Keratinocyte (primary cell): ENCODE results near the gene BRINP1. TPM values are rescaled to one million over a fixed set of nuclear protein-coding genes. Genes with fewer than 3 reads are reported as not detected.

Source experiments
- DNase-seq: peaks from one replicate; pipeline ENCODE4 v3.0.0-alpha.2; 2011; ENCODE audit warnings: low read depth, missing footprints, low spot score
- FAIRE-seq: peaks from 2 replicates; lab custom pipeline; 2011; peaks lifted over from hg19 to GRCh38; lab: Jason Lieb, UNC
- H2AFZ ChIP-seq: 2 replicates; pipeline ENCODE4 v1.6.0; 2012; ENCODE audit warnings: low read length, control low read depth, inconsistent platforms; ENCODE audit not compliant: control insufficient read depth
- H3K27ac ChIP-seq: 2 replicates; pipeline ENCODE4 v1.5.1; 2011; ENCODE audit warnings: low read length; ENCODE audit not compliant: control insufficient read depth, insufficient read depth
- H3K27me3 ChIP-seq: 3 replicates; pipeline ENCODE4 v1.6.0; 2011; ENCODE audit warnings: low read length; ENCODE audit not compliant: control insufficient read depth, insufficient read depth; ENCODE audit errors: extremely low read depth
- H3K36me3 ChIP-seq, 2 experiments: 2 replicates in 1 of 2; 3 replicates in 1 of 2; pipeline ENCODE4 v1.5.1; 2011; ENCODE audit warnings: low read length in 2 of 2, mild to moderate bottlenecking in 1 of 2; ENCODE audit not compliant: control insufficient read depth in 2 of 2, insufficient read depth in 2 of 2; ENCODE audit errors: extremely low read depth in 1 of 2
- H3K4me1 ChIP-seq: 3 replicates; pipeline ENCODE4 v1.5.1; 2011; ENCODE audit warnings: low read length; ENCODE audit not compliant: control insufficient read depth, insufficient read depth; ENCODE audit errors: extremely low read depth
- H3K4me2 ChIP-seq: 3 replicates; pipeline ENCODE4 v1.6.0; 2011; ENCODE audit warnings: low read depth, low read length; ENCODE audit not compliant: control insufficient read depth, insufficient read depth; ENCODE audit errors: extremely low read depth
- H3K4me3 ChIP-seq, 3 experiments: fragments of 200-600 bp in 1 of 3; sonication (generic) in 1 of 3; 2 replicates in 2 of 3; 3 replicates in 1 of 3; pipeline ENCODE4 v1.5.1; 2011 to 2016; ENCODE audit warnings: low read length in 3 of 3, mild to moderate bottlenecking in 3 of 3, control low read depth in 2 of 3, inconsistent platforms in 1 of 3, low read depth in 1 of 3, mixed read lengths in 1 of 3, mixed run types in 1 of 3, moderate library complexity in 1 of 3; ENCODE audit not compliant: control insufficient read depth in 2 of 3, insufficient read depth in 2 of 3; ENCODE audit errors: extremely low read depth in 1 of 3
- H3K79me2 ChIP-seq: 2 replicates; pipeline ENCODE4 v1.6.0; 2012; ENCODE audit warnings: low read length; ENCODE audit not compliant: control insufficient read depth, insufficient read depth
- H3K9ac ChIP-seq: 3 replicates; pipeline ENCODE4 v1.6.0; 2011; ENCODE audit warnings: low read length; ENCODE audit not compliant: control insufficient read depth, insufficient read depth; ENCODE audit errors: extremely low read depth
- H3K9me1 ChIP-seq: 3 replicates; pipeline ENCODE4 v1.6.0; 2011; ENCODE audit warnings: low read length; ENCODE audit not compliant: control insufficient read depth, insufficient read depth; ENCODE audit errors: extremely low read depth
- H3K9me3 ChIP-seq: 2 replicates; pipeline ENCODE4 v1.5.1; 2012; ENCODE audit warnings: low read depth, low read length; ENCODE audit not compliant: control insufficient read depth
- H4K20me1 ChIP-seq: 3 replicates; pipeline ENCODE4 v1.6.0; 2011; ENCODE audit warnings: low read length; ENCODE audit not compliant: control insufficient read depth, insufficient read depth; ENCODE audit errors: extremely low read depth
- CTCF ChIP-seq, 3 experiments: IDR thresholded peaks in 1 of 3; conservative IDR thresholded peaks in 1 of 3; optimal IDR thresholded peaks in 1 of 3; 2 replicates in 2 of 3; 3 replicates in 1 of 3; pipeline versions ENCODE3 to v1.5.1; 2011; ENCODE audit warnings: low read length in 3 of 3, mild to moderate bottlenecking in 3 of 3, moderate library complexity in 2 of 3, control low read depth in 1 of 3, inconsistent platforms in 1 of 3; ENCODE audit not compliant: insufficient read depth in 2 of 3; ENCODE audit errors: extremely low read depth in 1 of 3
- EZH2 ChIP-seq: IDR thresholded peaks from one replicate; pipeline ENCODE4 v1.6.1; 2012; ENCODE audit warnings: inconsistent platforms, mild to moderate bottlenecking, low read length, moderate library complexity
- dilution Hi-C: fragments of 300-500 bp; cut with MboI; formaldehyde crosslinking; loops from one replicate; pipeline ENCODE4 v1.7.0; 2020; ENCODE audit warnings: low sequenced_read_pairs; ENCODE audit not compliant: extremely low pct_ligation_motif_present
- polyA plus RNA-seq, 5 experiments: library from polyadenylated mRNA; depleted of rRNA in 3 of 5; stranded (reverse) in 3 of 5; stranded (forward) in 1 of 5; unstranded in 1 of 5; fragments of >200 nt; gene quantifications; 1 replicate in 1 of 5; 2 replicates in 3 of 5; 3 replicates in 1 of 5; pipeline versions ENCODE4 v1.2.1 to v1.2.3, GENCODE V29; 2011 to 2012; ENCODE audit warnings: missing spikeins in 2 of 5, low read depth in 1 of 5, low replicate concordance in 1 of 5

Gene BRINP1
- polyA plus RNA-seq, 1 donor (not counting 4 experiments of a cell fraction or from before 2014, with no cell fraction given): 0.63 TPM

GRCh38 chr9:119234636-119235035, 134.6 kb downstream of the BRINP1 start:
- dilution Hi-C loops: no loop called here
- Histone ChIP-seq H3K4me1 (no peaks in the 10 kb centered on the region), H2AFZ (no peak overlapping the region), H4K20me1 (no peaks in the 10 kb centered on the region), H3K79me2 (no peaks in the 10 kb centered on the region), H3K9me3 (peaks cover 3% of the 10 kb centered on the region), H3K36me3 (no peaks in the 10 kb centered on the region), H3K27ac (no peak overlapping the region), H3K9ac (no peak overlapping the region), H3K4me2 (no peak overlapping the region), H3K4me3 (no peak overlapping the region), H3K27me3 (no peaks in the 10 kb centered on the region), H3K9me1 (no peaks in the 10 kb centered on the region)
- TF ChIP-seq EZH2: no peak
- no peak for FAIRE-seq
- no peak for DNase-seq

- no peaks in the 10 kb centered on the region for H3K9me3 ChIP-seq
- FAIRE-seq (no peak), DNase-seq (no peak)
- no peak for TF ChIP-seq CTCF (optimal IDR thresholded peaks at IDR 0.05 in 1 of 3, IDR thresholded peaks at IDR 0.05 in 1 of 3, conservative IDR thresholded peaks at IDR 0.05 in 1 of 3; ENCODE audit: extremely low read depth in 1 of 3, insufficient read depth in 2 of 3, low read length in 3 of 3)
- TF ChIP-seq EZH2: no peak
- H4K20me1 ChIP-seq: no peaks in the 10 kb centered on the region
- no peaks in the 10 kb centered on the region for H3K36me3 ChIP-seq
- no peak overlapping the region for H3K9ac ChIP-seq
- no peak overlapping the region for H3K4me2 ChIP-seq
- no peaks in the 10 kb centered on the region for H3K79me2 ChIP-seq
- H3K4me1 ChIP-seq: no peaks in the 10 kb centered on the region
- dilution Hi-C loops: no loop called here
- H3K4me3 ChIP-seq: no peak overlapping the region
- no peaks in the 10 kb centered on the region for H3K9me1 ChIP-seq
- H3K27me3 ChIP-seq: no peaks in the 10 kb centered on the region
- no peak overlapping the region for H2AFZ ChIP-seq
- H3K27ac ChIP-seq: no peak overlapping the region
Observed at GRCh38 chr9:119227422-119227821, 141.8 kb downstream of the BRINP1 start.

- Histone ChIP-seq H3K4me2 (no peak overlapping the region), H3K27me3 (no peaks in the 10 kb centered on the region), H3K36me3 (no peaks in the 10 kb centered on the region), H3K9me1 (no peaks in the 10 kb centered on the region), H2AFZ (no peak overlapping the region), H3K9me3 (no peaks in the 10 kb centered on the region), H3K79me2 (no peaks in the 10 kb centered on the region), H3K9ac (no peak overlapping the region), H4K20me1 (no peaks in the 10 kb centered on the region), H3K4me3 (no peak overlapping the region), H3K4me1 (no peaks in the 10 kb centered on the region), H3K27ac (no peak overlapping the region)
- TF ChIP-seq EZH2 (no peak), CTCF (optimal IDR thresholded peaks at IDR 0.05 in 1 of 3, IDR thresholded peaks at IDR 0.05 in 1 of 3, conservative IDR thresholded peaks at IDR 0.05 in 1 of 3; ENCODE audit: extremely low read depth in 1 of 3, insufficient read depth in 2 of 3, low read length in 3 of 3) (no peak)
- FAIRE-seq: no peak
- dilution Hi-C loops: no loop called here
- no peak for DNase-seq
Observed at GRCh38 chr9:119224431-119224830, 144.8 kb downstream of the BRINP1 start.
